ENCODE results near the gene MEX3D.

- TF ChIP-seq, protein P1, sequence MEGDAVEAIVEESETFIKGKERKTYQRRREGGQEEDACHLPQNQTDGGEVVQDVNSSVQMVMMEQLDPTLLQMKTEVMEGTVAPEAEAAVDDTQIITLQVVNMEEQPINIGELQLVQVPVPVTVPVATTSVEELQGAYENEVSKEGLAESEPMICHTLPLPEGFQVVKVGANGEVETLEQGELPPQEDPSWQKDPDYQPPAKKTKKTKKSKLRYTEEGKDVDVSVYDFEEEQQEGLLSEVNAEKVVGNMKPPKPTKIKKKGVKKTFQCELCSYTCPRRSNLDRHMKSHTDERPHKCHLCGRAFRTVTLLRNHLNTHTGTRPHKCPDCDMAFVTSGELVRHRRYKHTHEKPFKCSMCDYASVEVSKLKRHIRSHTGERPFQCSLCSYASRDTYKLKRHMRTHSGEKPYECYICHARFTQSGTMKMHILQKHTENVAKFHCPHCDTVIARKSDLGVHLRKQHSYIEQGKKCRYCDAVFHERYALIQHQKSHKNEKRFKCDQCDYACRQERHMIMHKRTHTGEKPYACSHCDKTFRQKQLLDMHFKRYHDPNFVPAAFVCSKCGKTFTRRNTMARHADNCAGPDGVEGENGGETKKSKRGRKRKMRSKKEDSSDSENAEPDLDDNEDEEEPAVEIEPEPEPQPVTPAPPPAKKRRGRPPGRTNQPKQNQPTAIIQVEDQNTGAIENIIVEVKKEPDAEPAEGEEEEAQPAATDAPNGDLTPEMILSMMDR (IDR thresholded peaks at IDR 0.05; ENCODE audit: borderline replicate concordance, extremely low read depth, low read length, poor library complexity, severe bottlenecking): no peak
- TF ChIP-seq EZH2 (IDR thresholded peaks at IDR 0.05; ENCODE audit: borderline replicate concordance, low read depth, low read length, severe bottlenecking): no peak
Observed at GRCh38 chr19:1534972-1535371, 33.2 kb downstream of the MEX3D start.
